ENCODE results near the gene HAUS5. TPM values are rescaled to one million over a fixed set of nuclear protein-coding genes. Genes with fewer than 3 reads are reported as not detected.

Gene HAUS5
- total and polyA plus RNA-seq, 8 donors: 5.6 to 22.5 (median 7.4) TPM

- FAIRE-seq (no peak), ATAC-seq (no peak)
These were observed 45.8 kb upstream of the HAUS5 start for GRCh38 chr19:35566738-35567137.

DNA sequence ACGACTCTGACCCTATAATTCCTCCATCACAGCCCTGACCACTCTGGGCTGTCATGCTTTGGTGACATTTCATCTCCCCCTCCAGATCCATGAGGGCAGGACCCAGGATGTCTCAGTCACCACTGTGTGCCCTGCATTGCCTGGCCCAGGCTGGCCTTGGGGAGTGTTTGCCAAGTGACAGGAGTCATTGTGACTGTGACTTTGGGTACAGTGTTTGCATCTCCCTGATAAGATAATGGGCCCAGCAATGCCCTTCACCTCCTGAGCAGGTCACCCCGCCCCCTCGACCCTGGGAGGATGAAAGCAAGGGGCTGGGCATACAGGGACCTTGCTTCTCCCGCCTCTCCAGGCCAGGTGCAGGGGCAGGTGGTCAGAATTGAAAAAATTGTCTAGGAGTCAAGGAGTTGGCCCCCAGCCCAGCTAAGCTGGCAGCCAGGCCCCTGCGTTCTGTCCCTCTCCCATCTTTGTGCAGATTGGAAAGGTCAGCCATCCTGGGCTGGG, 43.2 kb upstream of the HAUS5 start:
- no peak for TF ChIP-seq CTCF (IDR thresholded peaks at IDR 0.05)
- Histone ChIP-seq H3K36me3 (no peaks in the 10 kb centered on the region), H3K4me3 (no peak overlapping the region), H3K9me3 (no peaks in the 10 kb centered on the region), H3K27ac (peak overlapping the region in 2 of 4 donors; percentile 8 to 39), H3K4me1 (peaks cover 0 to 17% (median 15%) of the 10 kb centered on the region in 3 donors), H3K27me3 (no peaks in the 10 kb centered on the region)
- FAIRE-seq (no peak), DNase-seq (peak in 5 of 6 donors; percentile 45 to 83 (median 76)), ATAC-seq (peak; percentile 37 to 81 (median 74))
- WGBS, 2 donors: 24 to 34% methylated on average over 5 of the region's 5 CpGs
- intact Hi-C loops (cut with DNase I): no loop called here

More at GRCh38 chr19:35566738-35567137, 45.8 kb upstream of the HAUS5 start:
- intact Hi-C loops (cut with DNase I): no loop called here
- no peak overlapping the region for H3K27ac ChIP-seq
- no peak for DNase-seq
- H3K36me3 ChIP-seq: no peaks in the 10 kb centered on the region
- H3K4me3 ChIP-seq: no peak overlapping the region
- H3K4me1 ChIP-seq: peaks cover 0 to 17% (median 15%) of the 10 kb centered on the region in 3 donors
- no peak for TF ChIP-seq CTCF (IDR thresholded peaks at IDR 0.05)
- 91 to 96% methylated on average over 7 of the region's 7 CpGs for WGBS, 2 donors
- no peaks in the 10 kb centered on the region for H3K9me3 ChIP-seq
- H3K27me3 ChIP-seq: no peaks in the 10 kb centered on the region

- Histone ChIP-seq H3K9me3 (no peaks in the 10 kb centered on the region), H3K27me3 (no peaks in the 10 kb centered on the region), H3K4me1 (peaks cover 0 to 10% (median 8%) of the 10 kb centered on the region in 3 donors), H3K4me3 (no peak overlapping the region), H3K27ac (no peak overlapping the region), H3K36me3 (no peaks in the 10 kb centered on the region)
- no peak for DNase-seq
- ATAC-seq: peak in 1 of 4 donors; percentile 56
- no peak for TF ChIP-seq CTCF (IDR thresholded peaks at IDR 0.05)
- 88 to 95% methylated on average over 1 of the region's 1 CpG for WGBS, 2 donors
- FAIRE-seq: no peak
- intact Hi-C loops (cut with DNase I): no loop called here
These were observed 41.0 kb upstream of the HAUS5 start for GRCh38 chr19:35571406-35571965.

DNA sequence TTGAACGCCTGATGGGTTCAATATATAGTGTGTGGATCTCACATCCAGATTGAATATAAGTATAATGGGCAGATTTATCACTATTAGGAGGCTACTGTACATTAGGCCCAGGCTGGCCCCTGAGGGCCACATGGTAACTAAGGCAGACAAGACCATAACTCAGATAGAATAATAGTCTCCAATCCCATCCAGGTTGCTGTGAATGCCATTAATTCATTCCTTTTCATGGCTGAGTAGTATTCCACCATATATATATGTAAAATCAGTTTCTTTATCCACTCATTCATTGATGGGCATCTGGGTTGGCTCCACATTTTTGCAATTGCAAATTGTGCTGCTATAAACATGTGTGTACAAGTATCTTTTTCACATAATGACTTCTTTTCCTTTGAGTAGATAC, 34.6 kb upstream of the HAUS5 start:
- Histone ChIP-seq H3K27ac (no peak overlapping the region), H3K36me3 (no peaks in the 10 kb centered on the region), H3K9me3 (no peaks in the 10 kb centered on the region), H3K27me3 (no peaks in the 10 kb centered on the region), H3K4me1 (no peaks in the 10 kb centered on the region), H3K4me3 (no peak overlapping the region)
- TF ChIP-seq CTCF (IDR thresholded peaks at IDR 0.05): no peak
- DNase-seq (no peak), ATAC-seq (no peak), FAIRE-seq (no peak)
- 65 to 77% methylated on average over 1 of the region's 1 CpG for WGBS, 2 donors
- intact Hi-C loops (cut with DNase I): no loop called here

DNA sequence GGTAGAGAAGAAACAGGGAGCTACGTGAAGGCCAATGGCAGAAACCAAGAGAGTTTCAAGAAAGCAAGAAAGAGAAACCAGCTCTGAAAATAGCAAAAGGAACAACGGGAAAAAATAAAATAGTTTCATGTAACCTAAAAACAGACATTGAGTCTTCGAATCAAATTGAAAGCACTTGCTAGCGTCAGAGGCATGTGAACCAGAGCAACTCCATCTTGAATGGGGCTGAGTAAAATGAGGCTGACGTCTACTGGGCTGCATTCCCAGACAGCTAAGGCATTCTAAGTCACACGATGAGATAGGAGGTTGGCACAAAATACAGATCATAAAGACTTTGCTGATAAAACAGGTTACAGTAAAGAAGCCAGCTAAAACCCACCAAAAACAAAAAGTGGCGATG, 33.8 kb upstream of the HAUS5 start:
- intact Hi-C loops (cut with DNase I): no loop called here
- WGBS, 2 donors: 67% methylated on average over 7 of the region's 7 CpGs
- H3K4me3 ChIP-seq: no peak overlapping the region
- H3K4me1 ChIP-seq: no peaks in the 10 kb centered on the region
- no peak for TF ChIP-seq CTCF (IDR thresholded peaks at IDR 0.05)
- no peaks in the 10 kb centered on the region for H3K27me3 ChIP-seq
- DNase-seq (no peak), FAIRE-seq (no peak), ATAC-seq (no peak)
- no peak overlapping the region for H3K27ac ChIP-seq
- no peaks in the 10 kb centered on the region for H3K9me3 ChIP-seq
- H3K36me3 ChIP-seq: no peaks in the 10 kb centered on the region
